ENCODE results near the gene MRAP.

The MRAP gene

GRCh38 chr21:32356874-32357395 is 58.3 kb downstream of the MRAP start:
- POLR2A ChIA-PET, result no interaction called here
- TF ChIP-seq, protein P1, sequence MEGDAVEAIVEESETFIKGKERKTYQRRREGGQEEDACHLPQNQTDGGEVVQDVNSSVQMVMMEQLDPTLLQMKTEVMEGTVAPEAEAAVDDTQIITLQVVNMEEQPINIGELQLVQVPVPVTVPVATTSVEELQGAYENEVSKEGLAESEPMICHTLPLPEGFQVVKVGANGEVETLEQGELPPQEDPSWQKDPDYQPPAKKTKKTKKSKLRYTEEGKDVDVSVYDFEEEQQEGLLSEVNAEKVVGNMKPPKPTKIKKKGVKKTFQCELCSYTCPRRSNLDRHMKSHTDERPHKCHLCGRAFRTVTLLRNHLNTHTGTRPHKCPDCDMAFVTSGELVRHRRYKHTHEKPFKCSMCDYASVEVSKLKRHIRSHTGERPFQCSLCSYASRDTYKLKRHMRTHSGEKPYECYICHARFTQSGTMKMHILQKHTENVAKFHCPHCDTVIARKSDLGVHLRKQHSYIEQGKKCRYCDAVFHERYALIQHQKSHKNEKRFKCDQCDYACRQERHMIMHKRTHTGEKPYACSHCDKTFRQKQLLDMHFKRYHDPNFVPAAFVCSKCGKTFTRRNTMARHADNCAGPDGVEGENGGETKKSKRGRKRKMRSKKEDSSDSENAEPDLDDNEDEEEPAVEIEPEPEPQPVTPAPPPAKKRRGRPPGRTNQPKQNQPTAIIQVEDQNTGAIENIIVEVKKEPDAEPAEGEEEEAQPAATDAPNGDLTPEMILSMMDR (IDR thresholded peaks at IDR 0.05; ENCODE audit: control extremely low read depth, extremely low read depth, low read depth, missing control alignments), result no peak
- CTCF ChIA-PET, result no interaction called here

DNA sequence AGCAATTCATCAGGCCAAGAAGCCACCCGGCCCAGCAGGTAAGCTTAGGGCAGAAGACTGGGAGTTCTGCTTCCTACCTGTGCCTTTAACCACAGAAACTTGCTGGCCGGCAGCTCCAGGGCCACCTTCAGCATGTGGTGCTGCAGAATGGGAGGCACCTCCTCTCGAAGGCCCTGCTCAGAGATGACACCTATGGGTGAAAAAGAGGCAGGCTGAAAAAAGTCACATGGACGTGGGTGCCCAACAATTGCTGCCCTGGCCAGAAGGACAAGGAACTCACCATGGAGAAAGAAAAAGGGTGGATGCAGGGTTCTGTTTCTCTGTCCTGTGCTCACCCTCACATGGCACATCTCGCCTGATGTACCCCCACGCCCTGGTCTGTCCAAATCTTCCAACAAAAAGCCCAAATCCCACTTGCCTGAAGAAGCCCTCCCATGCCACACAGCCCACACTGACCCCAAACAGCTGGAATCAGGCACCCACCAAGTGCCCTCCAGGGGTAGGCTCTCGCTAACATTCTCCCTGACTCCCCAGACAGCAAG is 61.1 kb downstream of the MRAP start:
- DNase-seq (ENCODE audit: extremely low spot score), result no peak
- POLR2A ChIA-PET, result interaction anchor here (0.6 kb wide), 1 partner anchor 275 kb away, joined by 3 read pairs; no protein-coding TSS in a partner anchor
- TF ChIP-seq, protein P1 (IDR thresholded peaks at IDR 0.05; ENCODE audit: control extremely low read depth, extremely low read depth, low read depth, missing control alignments), result no peak
- CTCF ChIA-PET, result interaction anchor here (1.2 to 1.4 kb wide), 2 partner anchors 13 to 14 kb away, joined by 3 read pairs; no protein-coding TSS in a partner anchor

More at GRCh38 chr21:32356874-32357395, 58.3 kb downstream of the MRAP start:
- no peak for DNase-seq (ENCODE audit: extremely low spot score)

- CTCF ChIA-PET, result interaction anchor here (1.2 kb wide), 3 partner anchors 11 to 105 kb away, joined by 3 read pairs; no protein-coding TSS in a partner anchor
Measured at GRCh38 chr21:32360401-32360975, 61.8 kb downstream of the MRAP start.

More at GRCh38 chr21:32360401-32360975, 61.8 kb downstream of the MRAP start:
- no peak for DNase-seq (ENCODE audit: extremely low spot score)
- POLR2A ChIA-PET, result no interaction called here
- TF ChIP-seq, protein P1 (IDR thresholded peaks at IDR 0.05; ENCODE audit: control extremely low read depth, extremely low read depth, low read depth, missing control alignments), result no peak
